ENCODE results near the gene ZIC4.

ZIC4 gene

DNA sequence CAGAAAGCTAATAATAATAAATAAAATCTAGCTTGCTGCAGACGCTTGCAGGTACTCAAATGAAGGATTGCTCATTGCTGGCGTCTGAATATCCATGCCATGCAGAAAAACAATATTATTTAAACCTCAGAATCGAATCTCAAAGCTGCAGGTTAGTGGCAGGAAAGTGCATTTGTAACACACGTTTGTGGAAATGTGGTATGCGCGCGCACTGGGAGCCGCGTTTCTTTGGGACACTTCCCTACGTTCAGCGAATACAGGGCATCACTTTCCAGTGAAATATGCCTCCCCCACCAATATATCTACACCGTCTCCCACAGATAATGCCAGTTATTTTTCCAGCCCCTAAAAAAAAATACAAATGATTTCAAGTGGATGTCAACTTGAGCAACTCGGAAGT, 37.1 kb downstream of the ZIC4 start:
- TF ChIP-seq PPARA (CRISPR knock-in tag; IDR thresholded peaks at IDR 0.05; ENCODE audit: borderline replicate concordance) (no peak), RARB (CRISPR knock-in tag; IDR thresholded peaks at IDR 0.05) (no peak), ESRRG (CRISPR knock-in tag; IDR thresholded peaks at IDR 0.05) (no peak), SNAI2 (CRISPR knock-in tag; IDR thresholded peaks at IDR 0.05) (no peak), ZNF565 (CRISPR knock-in tag; conservative IDR thresholded peaks at IDR 0.05; ENCODE audit: low read depth) (no peak), ZFP3 (CRISPR knock-in tag; IDR thresholded peaks at IDR 0.05) (no peak), OSR1 (CRISPR knock-in tag; IDR thresholded peaks at IDR 0.05) (no peak), BACH2 (CRISPR knock-in tag; IDR thresholded peaks at IDR 0.05; ENCODE audit: borderline replicate concordance) (no peak), ZC3H10 (CRISPR knock-in tag; IDR thresholded peaks at IDR 0.05) (no peak), GLIS3 (CRISPR knock-in tag; IDR thresholded peaks at IDR 0.05) (no peak), ZFP30 (CRISPR knock-in tag; IDR thresholded peaks at IDR 0.05) (no peak), TOX (CRISPR knock-in tag; IDR thresholded peaks at IDR 0.05; ENCODE audit: borderline replicate concordance) (no peak), TCF4 (CRISPR knock-in tag; IDR thresholded peaks at IDR 0.05; ENCODE audit: borderline replicate concordance) (no peak), ZNF8 (CRISPR knock-in tag; IDR thresholded peaks at IDR 0.05) (no peak), ISL1 (CRISPR knock-in tag; IDR thresholded peaks at IDR 0.05) (no peak)
- TF ChIP-seq, protein P1, sequence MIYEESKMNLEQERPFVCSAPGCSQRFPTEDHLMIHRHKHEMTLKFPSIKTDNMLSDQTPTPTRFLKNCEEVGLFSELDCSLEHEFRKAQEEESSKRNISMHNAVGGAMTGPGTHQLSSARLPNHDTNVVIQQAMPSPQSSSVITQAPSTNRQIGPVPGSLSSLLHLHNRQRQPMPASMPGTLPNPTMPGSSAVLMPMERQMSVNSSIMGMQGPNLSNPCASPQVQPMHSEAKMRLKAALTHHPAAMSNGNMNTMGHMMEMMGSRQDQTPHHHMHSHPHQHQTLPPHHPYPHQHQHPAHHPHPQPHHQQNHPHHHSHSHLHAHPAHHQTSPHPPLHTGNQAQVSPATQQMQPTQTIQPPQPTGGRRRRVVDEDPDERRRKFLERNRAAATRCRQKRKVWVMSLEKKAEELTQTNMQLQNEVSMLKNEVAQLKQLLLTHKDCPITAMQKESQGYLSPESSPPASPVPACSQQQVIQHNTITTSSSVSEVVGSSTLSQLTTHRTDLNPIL (CRISPR knock-in tag; IDR thresholded peaks at IDR 0.05; ENCODE audit: low read depth), result no peak
- TF ChIP-seq, protein P2, sequence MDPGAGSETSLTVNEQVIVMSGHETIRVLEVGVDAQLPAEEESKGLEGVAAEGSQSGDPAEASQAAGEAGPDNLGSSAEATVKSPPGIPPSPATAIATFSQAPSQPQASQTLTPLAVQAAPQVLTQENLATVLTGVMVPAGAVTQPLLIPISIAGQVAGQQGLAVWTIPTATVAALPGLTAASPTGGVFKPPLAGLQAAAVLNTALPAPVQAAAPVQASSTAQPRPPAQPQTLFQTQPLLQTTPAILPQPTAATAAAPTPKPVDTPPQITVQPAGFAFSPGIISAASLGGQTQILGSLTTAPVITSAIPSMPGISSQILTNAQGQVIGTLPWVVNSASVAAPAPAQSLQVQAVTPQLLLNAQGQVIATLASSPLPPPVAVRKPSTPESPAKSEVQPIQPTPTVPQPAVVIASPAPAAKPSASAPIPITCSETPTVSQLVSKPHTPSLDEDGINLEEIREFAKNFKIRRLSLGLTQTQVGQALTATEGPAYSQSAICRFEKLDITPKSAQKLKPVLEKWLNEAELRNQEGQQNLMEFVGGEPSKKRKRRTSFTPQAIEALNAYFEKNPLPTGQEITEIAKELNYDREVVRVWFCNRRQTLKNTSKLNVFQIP (CRISPR knock-in tag; IDR thresholded peaks at IDR 0.05; ENCODE audit: borderline replicate concordance, low read depth), result no peak
- TF ChIP-seq, protein P3, sequence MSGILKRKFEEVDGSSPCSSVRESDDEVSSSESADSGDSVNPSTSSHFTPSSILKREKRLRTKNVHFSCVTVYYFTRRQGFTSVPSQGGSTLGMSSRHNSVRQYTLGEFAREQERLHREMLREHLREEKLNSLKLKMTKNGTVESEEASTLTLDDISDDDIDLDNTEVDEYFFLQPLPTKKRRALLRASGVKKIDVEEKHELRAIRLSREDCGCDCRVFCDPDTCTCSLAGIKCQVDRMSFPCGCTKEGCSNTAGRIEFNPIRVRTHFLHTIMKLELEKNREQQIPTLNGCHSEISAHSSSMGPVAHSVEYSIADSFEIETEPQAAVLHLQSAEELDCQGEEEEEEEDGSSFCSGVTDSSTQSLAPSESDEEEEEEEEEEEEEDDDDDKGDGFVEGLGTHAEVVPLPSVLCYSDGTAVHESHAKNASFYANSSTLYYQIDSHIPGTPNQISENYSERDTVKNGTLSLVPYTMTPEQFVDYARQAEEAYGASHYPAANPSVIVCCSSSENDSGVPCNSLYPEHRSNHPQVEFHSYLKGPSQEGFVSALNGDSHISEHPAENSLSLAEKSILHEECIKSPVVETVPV (CRISPR knock-in tag; IDR thresholded peaks at IDR 0.05), result no peak
- TF ChIP-seq, protein P4, sequence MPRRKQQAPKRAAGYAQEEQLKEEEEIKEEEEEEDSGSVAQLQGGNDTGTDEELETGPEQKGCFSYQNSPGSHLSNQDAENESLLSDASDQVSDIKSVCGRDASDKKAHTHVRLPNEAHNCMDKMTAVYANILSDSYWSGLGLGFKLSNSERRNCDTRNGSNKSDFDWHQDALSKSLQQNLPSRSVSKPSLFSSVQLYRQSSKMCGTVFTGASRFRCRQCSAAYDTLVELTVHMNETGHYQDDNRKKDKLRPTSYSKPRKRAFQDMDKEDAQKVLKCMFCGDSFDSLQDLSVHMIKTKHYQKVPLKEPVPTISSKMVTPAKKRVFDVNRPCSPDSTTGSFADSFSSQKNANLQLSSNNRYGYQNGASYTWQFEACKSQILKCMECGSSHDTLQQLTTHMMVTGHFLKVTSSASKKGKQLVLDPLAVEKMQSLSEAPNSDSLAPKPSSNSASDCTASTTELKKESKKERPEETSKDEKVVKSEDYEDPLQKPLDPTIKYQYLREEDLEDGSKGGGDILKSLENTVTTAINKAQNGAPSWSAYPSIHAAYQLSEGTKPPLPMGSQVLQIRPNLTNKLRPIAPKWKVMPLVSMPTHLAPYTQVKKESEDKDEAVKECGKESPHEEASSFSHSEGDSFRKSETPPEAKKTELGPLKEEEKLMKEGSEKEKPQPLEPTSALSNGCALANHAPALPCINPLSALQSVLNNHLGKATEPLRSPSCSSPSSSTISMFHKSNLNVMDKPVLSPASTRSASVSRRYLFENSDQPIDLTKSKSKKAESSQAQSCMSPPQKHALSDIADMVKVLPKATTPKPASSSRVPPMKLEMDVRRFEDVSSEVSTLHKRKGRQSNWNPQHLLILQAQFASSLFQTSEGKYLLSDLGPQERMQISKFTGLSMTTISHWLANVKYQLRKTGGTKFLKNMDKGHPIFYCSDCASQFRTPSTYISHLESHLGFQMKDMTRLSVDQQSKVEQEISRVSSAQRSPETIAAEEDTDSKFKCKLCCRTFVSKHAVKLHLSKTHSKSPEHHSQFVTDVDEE (CRISPR knock-in tag; IDR thresholded peaks at IDR 0.05), result no peak
- TF ChIP-seq, protein P5, sequence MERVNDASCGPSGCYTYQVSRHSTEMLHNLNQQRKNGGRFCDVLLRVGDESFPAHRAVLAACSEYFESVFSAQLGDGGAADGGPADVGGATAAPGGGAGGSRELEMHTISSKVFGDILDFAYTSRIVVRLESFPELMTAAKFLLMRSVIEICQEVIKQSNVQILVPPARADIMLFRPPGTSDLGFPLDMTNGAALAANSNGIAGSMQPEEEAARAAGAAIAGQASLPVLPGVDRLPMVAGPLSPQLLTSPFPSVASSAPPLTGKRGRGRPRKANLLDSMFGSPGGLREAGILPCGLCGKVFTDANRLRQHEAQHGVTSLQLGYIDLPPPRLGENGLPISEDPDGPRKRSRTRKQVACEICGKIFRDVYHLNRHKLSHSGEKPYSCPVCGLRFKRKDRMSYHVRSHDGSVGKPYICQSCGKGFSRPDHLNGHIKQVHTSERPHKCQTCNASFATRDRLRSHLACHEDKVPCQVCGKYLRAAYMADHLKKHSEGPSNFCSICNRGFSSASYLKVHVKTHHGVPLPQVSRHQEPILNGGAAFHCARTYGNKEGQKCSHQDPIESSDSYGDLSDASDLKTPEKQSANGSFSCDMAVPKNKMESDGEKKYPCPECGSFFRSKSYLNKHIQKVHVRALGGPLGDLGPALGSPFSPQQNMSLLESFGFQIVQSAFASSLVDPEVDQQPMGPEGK (CRISPR knock-in tag; IDR thresholded peaks at IDR 0.05; ENCODE audit: borderline replicate concordance), result no peak
- ATAC-seq, result no peak

DNA sequence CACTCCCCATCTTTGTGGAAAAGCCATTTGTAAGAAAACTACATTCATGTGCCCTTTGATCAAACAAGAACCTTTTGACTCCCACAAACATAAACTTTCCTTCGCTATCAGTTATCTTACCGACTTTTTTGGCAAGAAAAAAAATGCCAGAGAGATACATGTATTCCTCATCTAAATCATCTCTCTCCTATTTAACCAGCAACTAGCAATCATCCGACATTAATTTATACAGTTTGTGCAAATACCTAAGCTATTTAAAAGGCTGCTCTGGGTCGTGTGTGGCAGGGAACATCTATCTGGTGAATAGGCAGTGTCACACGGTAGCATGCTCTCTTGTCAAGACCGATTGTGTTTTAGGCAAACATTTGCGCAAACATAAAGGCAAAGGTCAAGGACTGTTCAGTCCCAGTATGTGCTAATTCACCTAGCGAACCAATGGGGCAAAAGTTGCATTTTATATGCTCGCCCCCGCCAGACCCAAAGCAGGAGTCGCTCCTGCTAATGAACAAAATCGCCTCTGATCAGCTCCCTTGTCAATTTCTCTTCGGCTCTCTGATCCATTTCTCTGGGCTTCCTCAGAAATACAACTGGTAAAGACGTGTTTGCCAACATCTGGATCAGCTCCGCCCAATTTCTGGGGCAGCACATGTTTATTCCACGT, 37.7 kb downstream of the ZIC4 start:
- no peak for ATAC-seq
- no peak for TF ChIP-seq ZC3H10 (CRISPR knock-in tag; IDR thresholded peaks at IDR 0.05)
- TF ChIP-seq TCF4 (CRISPR knock-in tag; IDR thresholded peaks at IDR 0.05; ENCODE audit: borderline replicate concordance), result no peak
- no peak for TF ChIP-seq TOX (CRISPR knock-in tag; IDR thresholded peaks at IDR 0.05; ENCODE audit: borderline replicate concordance)
- TF ChIP-seq ARNTL (CRISPR knock-in tag; IDR thresholded peaks at IDR 0.05; ENCODE audit: borderline replicate concordance, low read depth), result no peak
- TF ChIP-seq ZNF8 (CRISPR knock-in tag; IDR thresholded peaks at IDR 0.05), result no peak
- TF ChIP-seq, protein P5 (CRISPR knock-in tag; IDR thresholded peaks at IDR 0.05; ENCODE audit: borderline replicate concordance), result no peak
- TF ChIP-seq, protein P2 (CRISPR knock-in tag; IDR thresholded peaks at IDR 0.05; ENCODE audit: borderline replicate concordance, low read depth), result no peak
- TF ChIP-seq ZFP30 (CRISPR knock-in tag; IDR thresholded peaks at IDR 0.05), result no peak
- TF ChIP-seq OSR1 (CRISPR knock-in tag; IDR thresholded peaks at IDR 0.05), result no peak
- TF ChIP-seq, protein P3 (CRISPR knock-in tag; IDR thresholded peaks at IDR 0.05), result no peak
- TF ChIP-seq SNAI2 (CRISPR knock-in tag; IDR thresholded peaks at IDR 0.05), result no peak
- no peak for TF ChIP-seq GLIS3 (CRISPR knock-in tag; IDR thresholded peaks at IDR 0.05)
